Right lobe of liver (tissue), 6 donors: ENCODE data around the gene BIN1. TPM values are rescaled to one million over a fixed set of nuclear protein-coding genes. Genes with fewer than 3 reads are reported as not detected.

Experiments used
- ATAC-seq, 4 donors: fragments of 200-7000 bp; cut with Tn5 transposase; one replicate each; pipeline ENCODE4 v1.9.1; 2020; ENCODE audit warnings: mild to moderate bottlenecking in 4 of 4, moderate library complexity in 4 of 4
- DNase-seq, 3 donors: peaks; one replicate each; pipeline ENCODE4 v3.0.0-alpha.2; 2020
- H3K27ac ChIP-seq, 3 donors: fragments of 200-600 bp; one replicate each; pipeline ENCODE4 v1.8.0; 2022
- H3K27me3 ChIP-seq, 2 donors: fragments of 200-600 bp; one replicate each; pipeline ENCODE4 v1.8.0; 2022
- H3K36me3 ChIP-seq, 4 donors: fragments of 200-600 bp; sonication (generic) in 1 of 4; one replicate each; pipeline versions ENCODE4 v1.5.1 to v1.8.0; 2017 to 2022; ENCODE audit warnings: control low read depth in 1 of 4
- H3K4me1 ChIP-seq, 4 donors: fragments of 200-600 bp; sonication (generic) in 1 of 4; one replicate each; pipeline versions ENCODE4 v1.5.1 to v1.8.0; 2017 to 2022; ENCODE audit warnings: control low read depth in 1 of 4
- H3K4me3 ChIP-seq, 3 donors: fragments of 200-600 bp; one replicate each; pipeline ENCODE4 v1.8.0; 2022
- H3K9me3 ChIP-seq, 4 donors: fragments of 200-600 bp; sonication (generic) in 1 of 4; one replicate each; pipeline versions ENCODE4 v1.5.1 to v1.8.0; 2017 to 2022; ENCODE audit warnings: control low read depth in 1 of 4
- CTCF ChIP-seq, 4 donors: fragments of 200-600 bp in 3 of 4; fragments of 450-650 bp in 1 of 4; IDR thresholded peaks; one replicate each; pipeline versions ENCODE4 v1.5.1 to v1.8.0; 2016 to 2022; ENCODE audit warnings: antibody characterized with exemption in 4 of 4, mild to moderate bottlenecking in 2 of 4
- POLR2A ChIP-seq: fragments of 450-650 bp; IDR thresholded peaks from one replicate; pipeline ENCODE4 v1.6.1; 2017; ENCODE audit warnings: antibody characterized with exemption, mild to moderate bottlenecking
- WGBS: methylation state at CpG from one replicate; pipeline ENCODE4 v1.1.6; 2018; ENCODE audit warnings: low coverage, low lambda C conversion rate; ENCODE audit not compliant: insufficient coverage; ENCODE audit errors: missing lambda C conversion rate; 5-methylcytosine and 5-hydroxymethylcytosine counted together
- intact Hi-C, 2 donors: fragments of 100-400 bp; cut with DNase I; formaldehyde crosslinking; loops; one replicate each; pipeline versions ENCODE4 v1.11.2 to v1.14.1; 2022
- total RNA-seq, 6 experiments: library from RNA; depleted of rRNA in 2 of 6; stranded (reverse); fragments of >200 nt in 2 of 6; fragmentation: NEBNext Ultra II Directional in 3 of 6; extraction: Animal tissue kit (Norgen Biotek cat#: 25700) in 3 of 6; gene quantifications; one replicate each; pipeline versions ENCODE4 v1.1.0 to v1.2.4, GENCODE V29; 2016 to 2023
- donor health status: DM: no; HTN: yes; CAD: no.
- donor health status: DM: no; HTN: no; CAD: no.
- donor health status: DM: no; HTN: no; CAD: no.
- donor health status: DM: no; HTN: yes; CAD: no.
- donor health status: DM: no; HTN: yes; CAD: no.

The BIN1 gene
- total RNA-seq, 6 experiments from 2014 or later = 20.4 to 30.8 (median 26.3) TPM

DNA sequence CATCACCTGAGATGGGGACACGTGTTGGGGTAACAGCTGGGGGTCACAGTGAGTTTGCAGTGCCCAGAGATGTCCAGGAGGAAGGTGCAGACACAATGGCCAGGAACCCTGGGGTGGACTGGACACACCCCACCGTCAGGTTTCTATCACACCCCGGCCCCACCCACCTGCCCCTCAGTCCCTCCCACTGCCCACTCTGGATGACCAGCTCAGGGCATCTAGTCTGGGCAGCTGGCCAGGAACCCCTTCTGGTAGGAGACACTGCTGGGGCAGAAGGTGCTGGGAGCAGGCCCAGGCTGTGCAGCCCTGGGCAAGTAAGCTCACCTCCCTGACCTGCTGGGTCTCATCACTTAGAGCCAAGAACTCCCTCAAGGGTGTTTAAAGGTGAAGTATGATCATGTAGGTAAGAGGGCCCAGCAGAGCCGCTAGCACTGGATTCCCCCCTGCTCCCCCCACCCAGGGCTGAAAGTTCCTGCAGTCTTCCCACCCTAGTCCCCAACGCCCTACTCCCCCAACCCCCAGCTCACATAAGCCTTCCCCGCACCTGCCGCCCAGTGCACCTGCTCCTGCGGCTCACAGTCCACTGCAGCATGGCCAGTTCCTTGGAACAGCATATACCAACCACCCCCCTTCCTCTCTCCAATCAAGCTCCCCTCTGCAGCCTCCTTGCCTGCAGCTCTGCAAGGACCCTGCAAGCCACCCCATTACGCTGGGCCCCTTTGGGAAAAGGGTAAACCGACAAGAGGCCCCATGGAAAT, 17.3 kb downstream of the BIN1 start:
- Histone ChIP-seq H3K27ac (no peak overlapping the region), H3K4me3 (no peak overlapping the region), H3K9me3 (no peaks in the 10 kb centered on the region), H3K4me1 (peaks cover 0 to 5% (median 1%) of the 10 kb centered on the region in 4 donors), H3K27me3 (no peaks in the 10 kb centered on the region), H3K36me3 (no peaks in the 10 kb centered on the region)
- 90% methylated on average over 7 of the region's 10 CpGs for WGBS
- ATAC-seq (no peak), DNase-seq (no peak)
- intact Hi-C loops = no loop called here
- TF ChIP-seq CTCF (IDR thresholded peaks at IDR 0.05) = no peak
- TF ChIP-seq POLR2A = no peak

DNA sequence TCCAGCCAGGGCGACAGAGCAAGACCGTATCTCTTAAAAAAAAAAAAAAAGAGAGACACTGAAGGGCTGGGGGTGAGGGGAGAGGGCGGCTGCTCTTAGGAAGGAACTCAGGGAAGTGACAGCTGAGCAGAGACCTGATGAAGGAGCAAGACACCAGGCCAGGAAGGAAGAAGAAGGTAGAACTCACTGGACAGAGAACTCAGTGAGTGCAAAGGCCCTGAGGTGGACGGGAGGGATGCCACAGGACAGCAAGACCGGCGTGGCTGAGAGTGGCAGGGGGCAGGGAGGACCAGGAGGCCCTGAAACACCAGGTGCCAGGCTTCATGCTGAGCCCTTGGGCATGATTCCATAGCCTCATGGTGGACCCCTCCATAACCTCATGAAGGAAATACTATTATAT, 18.2 kb downstream of the BIN1 start:
- peaks cover 0 to 10% (median 8%) of the 10 kb centered on the region in 4 donors for H3K4me1 ChIP-seq
- no peak overlapping the region for H3K4me3 ChIP-seq
- intact Hi-C loops = no loop called here
- H3K27me3 ChIP-seq = no peaks in the 10 kb centered on the region
- no peaks in the 10 kb centered on the region for H3K36me3 ChIP-seq
- TF ChIP-seq CTCF (IDR thresholded peaks at IDR 0.05) = no peak
- WGBS = 75% methylated on average over 2 of the region's 6 CpGs
- DNase-seq (no peak), ATAC-seq (no peak)
- no peak overlapping the region for H3K27ac ChIP-seq
- no peaks in the 10 kb centered on the region for H3K9me3 ChIP-seq

- no peaks in the 10 kb centered on the region for H3K36me3 ChIP-seq
- ATAC-seq (peak in 1 of 4 donors; percentile 14), DNase-seq (no peak)
- no peak for TF ChIP-seq POLR2A
- TF ChIP-seq CTCF (IDR thresholded peaks at IDR 0.05) = no peak
- H3K27me3 ChIP-seq = no peaks in the 10 kb centered on the region
- H3K4me3 ChIP-seq = no peak overlapping the region
- H3K27ac ChIP-seq = peak overlapping the region in 1 of 3 donors; percentile 63
- intact Hi-C loops = no loop called here
- H3K4me1 ChIP-seq = peaks cover 0 to 18% (median 15%) of the 10 kb centered on the region in 4 donors
- H3K9me3 ChIP-seq = no peaks in the 10 kb centered on the region
- WGBS = 74% methylated on average over 9 of the region's 13 CpGs
Measured at GRCh38 chr2:127087791-127088495, 19.0 kb downstream of the BIN1 start.

- H3K27ac ChIP-seq = peak overlapping the region in 1 of 3 donors; percentile 63
- no peaks in the 10 kb centered on the region for H3K27me3 ChIP-seq
- TF ChIP-seq POLR2A = no peak
- TF ChIP-seq CTCF (IDR thresholded peaks at IDR 0.05) = no peak
- peak overlapping the region in 1 of 3 donors; percentile 7 for H3K4me3 ChIP-seq
- ATAC-seq = peak; percentile 7 to 54 (median 26)
- H3K36me3 ChIP-seq = no peaks in the 10 kb centered on the region
- peak in 1 of 3 donors; percentile 53 for DNase-seq
- H3K9me3 ChIP-seq = no peaks in the 10 kb centered on the region
- intact Hi-C loops = no loop called here
- peaks cover 0 to 25% (median 17%) of the 10 kb centered on the region in 4 donors for H3K4me1 ChIP-seq
- WGBS = 20% methylated on average over 10 of the region's 24 CpGs
Measured at GRCh38 chr2:127086990-127087790, 19.8 kb downstream of the BIN1 start.
